GM18502 (cell line): ENCODE data around the gene DENND4A.
"Not testable (repeated sequence)": the region's sequence is repeated elsewhere in the genome, so short reads cannot be mapped to it uniquely, and the experiment has no call there.

ENCODE experiments used
- ATAC-seq: cut with Tn5 transposase; IDR thresholded peaks from one replicate; pipeline ENCODE4 v1.9.1; 2021; ENCODE audit warnings: mild to moderate bottlenecking; ENCODE audit not compliant: unreplicated experiment, poor library complexity

Gene DENND4A

GRCh38 chr15:65641768-65642475 is 150.2 kb downstream of the DENND4A start:
- ATAC-seq = no peak

DNA sequence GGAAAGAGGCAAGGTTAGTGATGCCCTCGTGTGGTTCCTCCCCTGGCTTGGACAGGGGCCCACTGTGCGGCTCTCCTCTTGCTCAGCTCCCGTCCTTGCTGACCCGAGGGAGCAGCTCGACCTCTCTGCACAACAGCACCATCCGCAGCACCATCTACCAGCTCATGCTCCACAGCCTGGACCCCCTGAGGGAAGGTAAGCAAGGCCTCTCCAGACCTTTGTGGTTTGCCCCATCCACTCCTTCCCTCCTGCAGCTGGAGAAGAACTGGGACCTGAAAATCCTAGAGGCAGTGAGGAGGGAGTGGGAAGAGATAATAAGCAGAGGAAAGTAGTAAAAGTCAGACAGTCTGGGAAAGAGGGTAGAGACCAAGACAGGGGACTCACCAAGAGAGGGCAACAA is 152.6 kb downstream of the DENND4A start:
- no peak for ATAC-seq

DNA sequence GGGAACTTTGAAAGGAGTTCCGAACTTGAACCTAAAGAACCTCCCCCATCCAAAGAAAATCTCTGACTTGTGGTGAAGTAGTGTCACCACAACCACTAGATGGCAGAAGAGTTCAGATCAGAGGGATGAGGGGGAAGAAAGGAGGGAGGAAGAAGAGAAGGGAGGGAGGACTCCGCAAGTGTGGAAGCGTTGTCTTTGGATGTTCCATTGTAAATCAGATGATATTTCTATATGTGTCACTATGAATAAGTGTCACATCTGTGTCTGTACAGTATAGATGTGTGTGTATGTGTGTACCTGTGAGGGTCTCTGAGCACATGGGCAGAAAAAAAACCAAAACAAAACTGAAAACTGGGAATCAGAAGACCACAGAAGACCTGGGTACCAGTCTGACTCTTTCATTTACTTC is 153.4 kb downstream of the DENND4A start:
- no peak for ATAC-seq

- no peak for ATAC-seq
Observed at GRCh38 chr15:65638109-65638508, 154.0 kb downstream of the DENND4A start.

DNA sequence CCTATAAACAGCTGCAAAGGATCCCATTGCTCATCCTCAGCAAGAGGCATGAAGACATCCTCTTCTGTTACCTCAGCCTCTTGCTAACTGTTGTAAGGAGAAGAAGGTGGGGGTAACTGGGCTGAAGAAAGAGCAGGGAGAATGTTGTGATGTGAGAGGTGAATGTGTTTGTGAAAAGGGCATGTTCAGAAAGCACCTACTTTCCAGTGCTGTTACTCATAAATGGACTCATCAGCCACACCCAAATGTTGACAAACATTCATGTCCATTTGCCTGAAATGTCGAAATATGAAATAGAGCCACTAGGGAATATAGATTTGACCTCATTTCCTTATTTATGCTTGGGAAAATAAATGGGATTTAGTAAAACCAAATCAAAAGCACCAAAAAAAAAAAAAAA is 157.7 kb downstream of the DENND4A start:
- ATAC-seq = no peak

DNA sequence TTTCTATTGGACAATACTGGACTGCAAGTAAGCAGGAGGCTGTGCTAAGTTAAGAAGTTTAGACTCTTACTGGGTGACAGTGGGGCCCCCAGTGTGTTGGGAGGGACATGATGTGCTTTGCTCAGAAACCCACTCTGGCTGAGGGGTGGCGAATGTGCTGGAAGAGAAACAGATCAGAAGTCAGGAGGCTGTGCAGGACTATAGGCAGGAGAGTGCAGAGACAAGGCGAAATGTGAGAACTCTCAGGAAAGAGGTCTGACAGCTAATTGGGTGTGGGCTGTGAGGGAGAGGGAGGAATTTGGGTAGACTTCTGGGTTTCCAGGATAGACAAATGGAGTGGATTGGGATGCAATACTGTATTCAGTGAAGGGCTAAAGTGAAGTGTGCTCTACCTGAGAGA is 158.3 kb downstream of the DENND4A start:
- no peak for ATAC-seq

- ATAC-seq = no peak
Observed at GRCh38 chr15:65632780-65633375, 159.2 kb downstream of the DENND4A start.

- peak; percentile 46 for ATAC-seq
Observed at GRCh38 chr15:65631503-65631902, 160.6 kb downstream of the DENND4A start.

DNA sequence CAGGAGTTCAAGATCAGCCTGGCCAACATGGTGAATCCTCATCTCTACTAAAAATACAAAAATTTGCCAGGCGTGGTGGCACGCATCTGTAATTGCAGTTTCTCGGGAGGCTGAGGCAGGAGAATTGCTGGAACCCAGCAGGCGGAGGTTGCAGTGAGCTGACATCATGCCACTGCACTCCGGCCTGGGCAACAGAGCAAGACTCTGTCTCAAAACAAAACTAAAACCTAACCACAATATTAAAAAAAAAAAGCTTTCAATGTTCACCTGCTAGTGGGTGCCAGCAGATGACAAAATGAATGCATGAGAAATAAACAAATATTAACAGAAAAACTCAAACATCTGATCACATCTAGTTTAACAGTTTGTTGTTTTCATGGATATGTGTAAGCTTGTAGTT is 161.3 kb downstream of the DENND4A start:
- ATAC-seq = peak; percentile 61

- ATAC-seq = no peak
Observed at GRCh38 chr15:65629548-65629947, 162.5 kb downstream of the DENND4A start.

DNA sequence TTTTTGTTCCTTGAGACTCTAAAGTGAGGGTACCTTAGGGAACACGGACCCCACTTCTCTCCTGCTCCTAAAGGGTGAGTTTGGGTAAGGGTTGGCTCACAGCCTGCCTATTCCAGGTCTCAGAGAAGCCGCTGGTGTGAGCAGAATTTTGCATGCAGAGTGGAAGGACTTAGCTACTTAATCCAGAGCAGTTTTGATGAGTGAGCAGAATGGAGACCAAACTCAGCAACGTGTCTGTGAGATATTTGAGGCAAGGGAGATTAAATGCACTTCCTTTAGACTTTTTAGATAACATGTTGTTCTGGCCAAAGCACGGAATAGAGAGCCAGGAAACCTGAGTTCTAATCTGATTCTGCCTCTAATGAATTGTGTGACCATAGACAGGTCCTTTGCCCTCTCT is 165.2 kb downstream of the DENND4A start:
- no peak for ATAC-seq

- no peak for ATAC-seq
Observed at GRCh38 chr15:65623103-65623502, 169.0 kb downstream of the DENND4A start.

DNA sequence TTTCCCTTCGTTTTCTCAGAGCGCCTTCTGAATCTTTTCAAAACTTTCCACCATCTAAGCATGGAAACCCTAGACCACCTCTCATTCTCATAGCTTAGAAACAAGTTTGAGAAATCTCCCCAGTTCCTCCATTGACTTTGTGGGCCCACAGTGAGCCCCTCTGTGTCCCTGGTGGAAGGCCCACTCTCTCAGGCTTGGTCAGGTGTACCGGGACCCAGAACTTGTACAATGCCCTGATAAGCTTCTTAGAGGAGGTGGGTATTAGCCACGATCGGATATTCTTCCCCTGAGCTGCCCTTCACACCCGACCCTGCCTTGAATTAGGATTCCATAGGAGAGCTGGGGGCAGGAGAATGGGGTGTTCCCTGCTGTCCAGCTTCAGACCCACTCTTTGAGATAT is 170.5 kb downstream of the DENND4A start, which contains the start of gene SLC24A1:
SLC24A1 (plus strand) TSS at position 301 of the 400 bp plus-strand sequence. CDS start 2,143 bp downstream, outside the sequence.
- no peak for ATAC-seq

DNA sequence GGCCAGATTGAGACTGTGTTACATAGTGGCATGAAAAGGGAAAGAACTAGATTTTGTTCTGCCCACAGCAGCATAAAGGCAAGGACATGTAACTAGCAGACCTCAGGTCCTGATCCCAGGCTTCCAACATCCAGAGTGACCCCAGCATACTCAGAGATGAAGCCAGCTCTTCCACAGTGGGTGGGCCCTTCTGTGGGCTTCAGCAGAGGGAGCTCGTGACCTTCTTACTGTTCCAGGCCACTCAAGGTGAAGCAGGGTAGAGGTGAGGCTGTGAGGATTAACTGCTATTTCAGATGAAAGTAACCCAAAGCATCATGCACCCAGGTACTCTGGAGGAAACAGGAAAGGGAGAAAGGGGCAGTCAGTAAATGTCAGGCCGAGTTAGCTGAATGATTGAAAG is 171.3 kb downstream of the DENND4A start:
- no peak for ATAC-seq

- no peak for ATAC-seq
Observed at GRCh38 chr15:65619626-65620290, 172.3 kb downstream of the DENND4A start.

- ATAC-seq = no peak
Observed at GRCh38 chr15:65618560-65619109, 173.5 kb downstream of the DENND4A start.

DNA sequence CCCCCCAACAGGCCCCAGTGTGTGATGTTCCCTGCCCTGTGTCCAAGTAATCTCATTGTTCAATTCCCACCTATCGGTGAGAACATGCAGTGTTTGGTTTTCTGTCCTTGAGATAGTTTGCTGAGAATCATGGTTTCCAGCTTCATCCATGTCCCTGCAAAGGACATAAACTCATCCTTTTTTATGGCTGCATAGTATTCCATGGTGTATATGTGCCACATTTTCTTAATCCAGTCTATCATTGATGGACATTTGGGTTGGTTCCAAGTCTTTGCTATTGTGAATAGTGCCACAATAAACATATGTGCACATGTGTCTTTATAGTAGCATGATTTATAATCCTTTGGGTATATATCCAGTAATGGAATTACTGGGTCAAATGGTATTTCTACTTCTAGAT is 176.2 kb downstream of the DENND4A start:
- ATAC-seq = not testable (repeated sequence)

- no peak for ATAC-seq
Observed at GRCh38 chr15:65612949-65613744, 178.9 kb downstream of the DENND4A start.

GRCh38 chr15:65612616-65612946 is 179.5 kb downstream of the DENND4A start:
- ATAC-seq = no peak

GRCh38 chr15:65611888-65612615 is 180.0 kb downstream of the DENND4A start:
- no peak for ATAC-seq
